Measurements from ENCODE around the gene DPCD. TPM values are rescaled to one million over a fixed set of nuclear protein-coding genes. Genes with fewer than 3 reads are reported as not detected.

Gene DPCD
- total and polyA plus RNA-seq, 10 of the 15 experiments (the other 5 are each of a cell fraction or from before 2014, with no cell fraction given) = 9.7 to 50.9 (median 26.3) TPM

GRCh38 chr10:101647255-101647654, 59.1 kb downstream of the DPCD start:
- H3K4me1 ChIP-seq (ENCODE audit: control insufficient read depth, insufficient read depth, low read length) = no peaks in the 10 kb centered on the region
- H3K36me3 ChIP-seq (ENCODE audit: control insufficient read depth in 2 of 2, insufficient read depth in 2 of 2, low read length in 1 of 2) = peaks cover 3 to 7% of the 10 kb centered on the region in 2 experiments; a peak in 3 of 4 replicates
- H3K4me2 ChIP-seq (ENCODE audit: control insufficient read depth, insufficient read depth) = no peak overlapping the region
- WGBS (ENCODE audit: insufficient coverage, insufficient replicate concordance, low lambda C conversion rate, missing lambda C conversion rate) = 95% methylated on average over 2 of the region's 2 CpGs
- RAD21 ChIA-PET (ENCODE audit: unreplicated experiment) = no interaction called here
- intact Hi-C loops (cut with micrococcal nuclease; ENCODE audit: unreplicated experiment) (no loop called here), in situ Hi-C loops (cut with MboI) (no loop called here)
- no peaks in the 10 kb centered on the region for H3K9me3 ChIP-seq (replicated peaks; ENCODE audit: control insufficient read depth, insufficient read depth, low read length)
- ATAC-seq (no peak), FAIRE-seq (no peak), DNase-seq (ENCODE audit: low read depth, low spot score) (no peak)
- no peak overlapping the region for H3K27ac ChIP-seq (ENCODE audit: control insufficient read depth, insufficient read depth)
- H2AFZ ChIP-seq (ENCODE audit: control insufficient read depth, low read depth, low read length) = no peak overlapping the region
- H3K27me3 ChIP-seq (replicated peaks in 1 of 2; ENCODE audit: control insufficient read depth in 2 of 2, insufficient read depth in 2 of 2, low read length in 1 of 2) = no peaks in the 10 kb centered on the region
- no peak overlapping the region for H3K9ac ChIP-seq (ENCODE audit: control insufficient read depth, insufficient read depth, low read length)
- no peak overlapping the region for H3K4me3 ChIP-seq
- SMC1A ChIA-PET (ENCODE audit: uncharacterized antibody, unreplicated experiment) = interaction anchor here (1.1 to 1.3 kb wide), 2 partner anchors 9 to 357 kb away, joined by 3 read pairs; no protein-coding TSS in a partner anchor
- CTCF ChIA-PET = interaction anchor here (0.5 to 1.2 kb wide), 3 partner anchors 57 to 180 kb away, joined by 3 read pairs; partner anchors contain the start of gene OGA
- H3K79me2 ChIP-seq (ENCODE audit: control insufficient read depth, insufficient read depth, low read length) = no peaks in the 10 kb centered on the region
- POLR2A ChIA-PET = no interaction called here
- no TSS peak for BruUV-seq (replicated peaks)
- no peaks in the 10 kb centered on the region for H4K20me1 ChIP-seq (ENCODE audit: control insufficient read depth, insufficient read depth)
- TF ChIP-seq TBL1XR1 (IDR thresholded peaks at IDR 0.05; ENCODE audit: low read depth, low read length) (no peak), NR2C2 (IDR thresholded peaks at IDR 0.05; ENCODE audit: borderline replicate concordance, control insufficient read depth, insufficient read length, low read depth) (no peak), TCF3 (IDR thresholded peaks at IDR 0.05; ENCODE audit: borderline replicate concordance, insufficient read depth, low read depth, low read length) (no peak), POLR2AphosphoS2 (IDR thresholded peaks at IDR 0.05; ENCODE audit: low read depth, low read length) (no peak), NFIC (IDR thresholded peaks at IDR 0.05; ENCODE audit: low read depth, low read length) (no peak), HDAC6 (IDR thresholded peaks at IDR 0.05; ENCODE audit: unreplicated experiment) (no peak), CREM (IDR thresholded peaks at IDR 0.05; ENCODE audit: low read depth) (no peak), MXI1 (IDR thresholded peaks at IDR 0.05; ENCODE audit: low read depth, low read length) (no peak), TCF7 (IDR thresholded peaks at IDR 0.05; ENCODE audit: borderline replicate concordance) (no peak), SREBF1 (IDR thresholded peaks at IDR 0.05; ENCODE audit: low read length) (no peak), PBX3 (IDR thresholded peaks at IDR 0.05; ENCODE audit: insufficient replicate concordance, low read depth, low read length) (no peak), KAT2A (conservative IDR thresholded peaks at IDR 0.05; ENCODE audit: control insufficient read depth, low read depth, low read length) (no peak), KLF5 (IDR thresholded peaks at IDR 0.05; ENCODE audit: partially characterized antibody) (no peak), TAF1 (IDR thresholded peaks at IDR 0.05; ENCODE audit: borderline replicate concordance, low read depth, low read length) (no peak), NR2F1 (conservative IDR thresholded peaks at IDR 0.05) (no peak)
- TF ChIP-seq, protein P1, sequence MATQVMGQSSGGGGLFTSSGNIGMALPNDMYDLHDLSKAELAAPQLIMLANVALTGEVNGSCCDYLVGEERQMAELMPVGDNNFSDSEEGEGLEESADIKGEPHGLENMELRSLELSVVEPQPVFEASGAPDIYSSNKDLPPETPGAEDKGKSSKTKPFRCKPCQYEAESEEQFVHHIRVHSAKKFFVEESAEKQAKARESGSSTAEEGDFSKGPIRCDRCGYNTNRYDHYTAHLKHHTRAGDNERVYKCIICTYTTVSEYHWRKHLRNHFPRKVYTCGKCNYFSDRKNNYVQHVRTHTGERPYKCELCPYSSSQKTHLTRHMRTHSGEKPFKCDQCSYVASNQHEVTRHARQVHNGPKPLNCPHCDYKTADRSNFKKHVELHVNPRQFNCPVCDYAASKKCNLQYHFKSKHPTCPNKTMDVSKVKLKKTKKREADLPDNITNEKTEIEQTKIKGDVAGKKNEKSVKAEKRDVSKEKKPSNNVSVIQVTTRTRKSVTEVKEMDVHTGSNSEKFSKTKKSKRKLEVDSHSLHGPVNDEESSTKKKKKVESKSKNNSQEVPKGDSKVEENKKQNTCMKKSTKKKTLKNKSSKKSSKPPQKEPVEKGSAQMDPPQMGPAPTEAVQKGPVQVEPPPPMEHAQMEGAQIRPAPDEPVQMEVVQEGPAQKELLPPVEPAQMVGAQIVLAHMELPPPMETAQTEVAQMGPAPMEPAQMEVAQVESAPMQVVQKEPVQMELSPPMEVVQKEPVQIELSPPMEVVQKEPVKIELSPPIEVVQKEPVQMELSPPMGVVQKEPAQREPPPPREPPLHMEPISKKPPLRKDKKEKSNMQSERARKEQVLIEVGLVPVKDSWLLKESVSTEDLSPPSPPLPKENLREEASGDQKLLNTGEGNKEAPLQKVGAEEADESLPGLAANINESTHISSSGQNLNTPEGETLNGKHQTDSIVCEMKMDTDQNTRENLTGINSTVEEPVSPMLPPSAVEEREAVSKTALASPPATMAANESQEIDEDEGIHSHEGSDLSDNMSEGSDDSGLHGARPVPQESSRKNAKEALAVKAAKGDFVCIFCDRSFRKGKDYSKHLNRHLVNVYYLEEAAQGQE (IDR thresholded peaks at IDR 0.05; ENCODE audit: low read depth, low read length) = no peak
- TF ChIP-seq, protein P2, sequence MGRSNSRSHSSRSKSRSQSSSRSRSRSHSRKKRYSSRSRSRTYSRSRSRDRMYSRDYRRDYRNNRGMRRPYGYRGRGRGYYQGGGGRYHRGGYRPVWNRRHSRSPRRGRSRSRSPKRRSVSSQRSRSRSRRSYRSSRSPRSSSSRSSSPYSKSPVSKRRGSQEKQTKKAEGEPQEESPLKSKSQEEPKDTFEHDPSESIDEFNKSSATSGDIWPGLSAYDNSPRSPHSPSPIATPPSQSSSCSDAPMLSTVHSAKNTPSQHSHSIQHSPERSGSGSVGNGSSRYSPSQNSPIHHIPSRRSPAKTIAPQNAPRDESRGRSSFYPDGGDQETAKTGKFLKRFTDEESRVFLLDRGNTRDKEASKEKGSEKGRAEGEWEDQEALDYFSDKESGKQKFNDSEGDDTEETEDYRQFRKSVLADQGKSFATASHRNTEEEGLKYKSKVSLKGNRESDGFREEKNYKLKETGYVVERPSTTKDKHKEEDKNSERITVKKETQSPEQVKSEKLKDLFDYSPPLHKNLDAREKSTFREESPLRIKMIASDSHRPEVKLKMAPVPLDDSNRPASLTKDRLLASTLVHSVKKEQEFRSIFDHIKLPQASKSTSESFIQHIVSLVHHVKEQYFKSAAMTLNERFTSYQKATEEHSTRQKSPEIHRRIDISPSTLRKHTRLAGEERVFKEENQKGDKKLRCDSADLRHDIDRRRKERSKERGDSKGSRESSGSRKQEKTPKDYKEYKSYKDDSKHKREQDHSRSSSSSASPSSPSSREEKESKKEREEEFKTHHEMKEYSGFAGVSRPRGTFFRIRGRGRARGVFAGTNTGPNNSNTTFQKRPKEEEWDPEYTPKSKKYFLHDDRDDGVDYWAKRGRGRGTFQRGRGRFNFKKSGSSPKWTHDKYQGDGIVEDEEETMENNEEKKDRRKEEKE (IDR thresholded peaks at IDR 0.05) = no peak

Data from GM12878 (cell line).